HEK293 (cell line): ENCODE measurements around the gene SLC46A2.

Experiments used
- CTCF ChIA-PET: fragments of 350-600 bp; formaldehyde crosslinking; extraction: SDS; loops from one replicate; lab custom pipeline; 2021; ENCODE audit warnings: antibody characterized with exemption; lab: Yijun Ruan, JAX
- POLR2A ChIA-PET: fragments of 300-600 bp; formaldehyde crosslinking; extraction: SDS; loops from one replicate; lab custom pipeline; 2020; ENCODE audit warnings: antibody characterized with exemption, inconsistent platforms; lab: Yijun Ruan, JAX
- H3K27ac ChIP-seq: fragments of 200-500 bp; sonication (Bioruptor generic); 2 replicates; pipeline ENCODE4 v1.5.1; 2014; ENCODE audit warnings: low read depth, low read length, control low read depth, inconsistent platforms; ENCODE audit errors: extremely low read depth
- H3K36me3 ChIP-seq, 2 experiments: fragments of 200-500 bp in 1 of 2; sonication (Bioruptor generic) in 1 of 2; 1 replicate in 1 of 2; 2 replicates in 1 of 2; pipeline ENCODE4 v1.5.1; 2014 to 2017; ENCODE audit warnings: inconsistent platforms in 2 of 2, low read length in 2 of 2; ENCODE audit not compliant: control insufficient read depth in 2 of 2, insufficient read depth in 1 of 2
- H3K4me1 ChIP-seq: fragments of 200-500 bp; sonication (Bioruptor generic); 2 replicates; pipeline ENCODE4 v1.5.1; 2014; ENCODE audit warnings: mild to moderate bottlenecking, low read length, inconsistent platforms; ENCODE audit not compliant: control insufficient read depth, insufficient read depth
- H3K4me3 ChIP-seq: 2 replicates; pipeline ENCODE4 v1.5.1; 2011; ENCODE audit warnings: low read depth, mild to moderate bottlenecking, control low read depth, low read length, moderate library complexity
- H3K9me3 ChIP-seq: fragments of 200-500 bp; sonication (Bioruptor generic); 2 replicates; pipeline ENCODE4 v1.5.1; 2014; ENCODE audit warnings: low read depth, low read length, inconsistent platforms; ENCODE audit not compliant: control insufficient read depth, insufficient read depth
- FEZF1 ChIP-seq: fragments of 450-650 bp; formaldehyde crosslinking; IDR thresholded peaks from 2 replicates; pipeline ENCODE4 v1.5.1; 2016; ENCODE audit warnings: missing biosample characterization, missing genetic modification characterization
- KLF7 ChIP-seq: fragments of 450-650 bp; formaldehyde crosslinking; IDR thresholded peaks from 2 replicates; pipeline ENCODE4 v1.5.1; 2016; ENCODE audit warnings: missing biosample characterization, missing genetic modification characterization, borderline replicate concordance
- PBX3 ChIP-seq: sonication (generic); formaldehyde crosslinking; IDR thresholded peaks from 2 replicates; pipeline ENCODE4 v1.8.1; 2022; ENCODE audit warnings: mild to moderate bottlenecking, moderate library complexity, missing genetic modification reagents
- SP3 ChIP-seq: fragments of 450-650 bp; formaldehyde crosslinking; IDR thresholded peaks from 2 replicates; pipeline ENCODE4 v1.5.1; 2016; ENCODE audit warnings: missing biosample characterization, missing genetic modification characterization
- ZBTB20 ChIP-seq: fragments of 450-650 bp; formaldehyde crosslinking; IDR thresholded peaks from 2 replicates; pipeline ENCODE4 v1.5.1; 2016; ENCODE audit warnings: missing biosample characterization, missing genetic modification characterization
- ZBTB7A ChIP-seq: fragments of 450-650 bp; formaldehyde crosslinking; IDR thresholded peaks from 2 replicates; pipeline ENCODE4 v1.5.1; 2016; ENCODE audit warnings: low read depth, missing biosample characterization, missing genetic modification characterization
- ZBTB8A ChIP-seq: fragments of 450-650 bp; formaldehyde crosslinking; IDR thresholded peaks from 2 replicates; pipeline ENCODE4 v1.5.1; 2016; ENCODE audit warnings: missing biosample characterization, missing genetic modification characterization
- ZNF10 ChIP-seq: fragments of 450-650 bp; formaldehyde crosslinking; IDR thresholded peaks from 2 replicates; pipeline ENCODE4 v1.5.1; 2017; ENCODE audit warnings: missing biosample characterization, missing genetic modification characterization
- ZNF133 ChIP-seq: fragments of 450-650 bp; formaldehyde crosslinking; IDR thresholded peaks from 2 replicates; pipeline ENCODE4 v1.5.1; 2016; ENCODE audit warnings: missing biosample characterization, missing genetic modification characterization
- ZNF169 ChIP-seq: fragments of 450-650 bp; formaldehyde crosslinking; IDR thresholded peaks from 2 replicates; pipeline ENCODE4 v1.5.1; 2016; ENCODE audit warnings: missing biosample characterization, missing genetic modification characterization
- ZNF174 ChIP-seq: fragments of 450-650 bp; formaldehyde crosslinking; IDR thresholded peaks from 2 replicates; pipeline ENCODE4 v1.5.0; 2017; ENCODE audit warnings: missing biosample characterization, mild to moderate bottlenecking, missing genetic modification characterization
- ZNF266 ChIP-seq: fragments of 450-650 bp; formaldehyde crosslinking; IDR thresholded peaks from 2 replicates; pipeline ENCODE4 v1.5.1; 2016; ENCODE audit warnings: missing biosample characterization, missing genetic modification characterization, low read depth
- ZNF280D ChIP-seq: fragments of 450-650 bp; formaldehyde crosslinking; IDR thresholded peaks from 2 replicates; pipeline ENCODE4 v1.5.1; 2016; ENCODE audit warnings: missing biosample characterization, missing genetic modification characterization
- ZNF302 ChIP-seq: fragments of 450-650 bp; formaldehyde crosslinking; IDR thresholded peaks from 2 replicates; pipeline ENCODE4 v1.5.1; 2016; ENCODE audit warnings: missing biosample characterization, missing genetic modification characterization, low read depth
- ZNF324 ChIP-seq: fragments of 450-650 bp; formaldehyde crosslinking; IDR thresholded peaks from 2 replicates; pipeline ENCODE4 v1.5.1; 2016; ENCODE audit warnings: missing biosample characterization, missing genetic modification characterization
- ZNF335 ChIP-seq: fragments of 450-650 bp; formaldehyde crosslinking; conservative IDR thresholded peaks from 2 replicates; pipeline ENCODE4 v1.5.1; 2016; ENCODE audit warnings: missing biosample characterization, missing genetic modification characterization
- ZNF391 ChIP-seq: fragments of 450-650 bp; formaldehyde crosslinking; IDR thresholded peaks from 2 replicates; pipeline ENCODE4 v1.5.1; 2016; ENCODE audit warnings: low read depth, missing biosample characterization, missing genetic modification characterization, borderline replicate concordance
- ZNF560 ChIP-seq: fragments of 450-650 bp; formaldehyde crosslinking; IDR thresholded peaks from 2 replicates; pipeline ENCODE4 v1.5.1; 2017; ENCODE audit warnings: missing biosample characterization, missing genetic modification characterization, borderline replicate concordance
- ZNF585B ChIP-seq: fragments of 450-650 bp; formaldehyde crosslinking; IDR thresholded peaks from 2 replicates; pipeline ENCODE4 v1.5.1; 2016; ENCODE audit warnings: missing biosample characterization, missing genetic modification characterization
- ZNF624 ChIP-seq: fragments of 450-650 bp; formaldehyde crosslinking; IDR thresholded peaks from 2 replicates; pipeline ENCODE4 v1.5.1; 2017; ENCODE audit warnings: missing biosample characterization, missing genetic modification characterization
- ZNF701 ChIP-seq: fragments of 450-650 bp; formaldehyde crosslinking; IDR thresholded peaks from 2 replicates; pipeline ENCODE4 v1.5.1; 2016; ENCODE audit warnings: missing biosample characterization, missing genetic modification characterization
- ZNF776 ChIP-seq: fragments of 450-650 bp; formaldehyde crosslinking; IDR thresholded peaks from 2 replicates; pipeline ENCODE4 v1.5.0; 2017; ENCODE audit warnings: missing biosample characterization, missing genetic modification characterization, borderline replicate concordance
- ZNF843 ChIP-seq: fragments of 450-650 bp; formaldehyde crosslinking; IDR thresholded peaks from 2 replicates; pipeline ENCODE4 v1.5.1; 2016; ENCODE audit warnings: missing biosample characterization, missing genetic modification characterization
- TF ChIP-seq, protein P1 (sequence below): fragments of 450-650 bp; formaldehyde crosslinking; IDR thresholded peaks from 2 replicates; pipeline ENCODE4 v1.5.1; 2016; ENCODE audit warnings: missing biosample characterization, missing genetic modification characterization, low read depth
- TF ChIP-seq, protein P2 (sequence below): fragments of 450-650 bp; formaldehyde crosslinking; IDR thresholded peaks from 2 replicates; pipeline ENCODE4 v1.5.1; 2016; ENCODE audit warnings: missing biosample characterization, missing genetic modification characterization
- TF ChIP-seq, protein P3 (sequence below): fragments of 450-650 bp; formaldehyde crosslinking; IDR thresholded peaks from 2 replicates; pipeline ENCODE4 v1.5.1; 2016; ENCODE audit warnings: missing biosample characterization, missing genetic modification characterization
- TF ChIP-seq, protein P4 (sequence below): fragments of 450-650 bp; formaldehyde crosslinking; IDR thresholded peaks from 2 replicates; pipeline ENCODE4; 2016; ENCODE audit warnings: missing biosample characterization, missing genetic modification characterization

The SLC46A2 gene

DNA sequence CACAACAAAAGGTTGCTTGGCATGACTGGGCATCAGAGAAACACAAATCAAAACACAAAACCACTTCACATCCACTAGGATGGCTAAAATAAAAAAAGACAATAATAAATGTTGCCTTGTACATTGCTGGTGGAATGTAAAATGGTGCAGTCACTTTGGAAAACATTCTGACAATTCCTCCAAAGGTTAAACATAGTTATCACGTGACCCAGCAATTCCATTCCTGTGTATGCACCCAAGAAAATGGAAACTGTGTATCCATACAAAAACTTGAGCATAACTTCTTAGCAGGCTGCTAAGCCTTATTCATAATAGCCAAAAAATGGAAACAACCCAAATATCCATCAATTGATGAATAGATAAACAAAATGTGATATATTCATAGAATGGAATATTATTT is 10.2 kb upstream of the SLC46A2 start:
- no peaks in the 10 kb centered on the region for H3K36me3 ChIP-seq
- ChIA-PET CTCF (interaction anchor here (0.6 kb wide), 1 partner anchor 840 kb away, joined by 3 read pairs; no protein-coding TSS in a partner anchor), POLR2A (no interaction called here)
- no peaks in the 10 kb centered on the region for H3K9me3 ChIP-seq
- H3K27ac ChIP-seq = no peak overlapping the region
- TF ChIP-seq, protein P1, sequence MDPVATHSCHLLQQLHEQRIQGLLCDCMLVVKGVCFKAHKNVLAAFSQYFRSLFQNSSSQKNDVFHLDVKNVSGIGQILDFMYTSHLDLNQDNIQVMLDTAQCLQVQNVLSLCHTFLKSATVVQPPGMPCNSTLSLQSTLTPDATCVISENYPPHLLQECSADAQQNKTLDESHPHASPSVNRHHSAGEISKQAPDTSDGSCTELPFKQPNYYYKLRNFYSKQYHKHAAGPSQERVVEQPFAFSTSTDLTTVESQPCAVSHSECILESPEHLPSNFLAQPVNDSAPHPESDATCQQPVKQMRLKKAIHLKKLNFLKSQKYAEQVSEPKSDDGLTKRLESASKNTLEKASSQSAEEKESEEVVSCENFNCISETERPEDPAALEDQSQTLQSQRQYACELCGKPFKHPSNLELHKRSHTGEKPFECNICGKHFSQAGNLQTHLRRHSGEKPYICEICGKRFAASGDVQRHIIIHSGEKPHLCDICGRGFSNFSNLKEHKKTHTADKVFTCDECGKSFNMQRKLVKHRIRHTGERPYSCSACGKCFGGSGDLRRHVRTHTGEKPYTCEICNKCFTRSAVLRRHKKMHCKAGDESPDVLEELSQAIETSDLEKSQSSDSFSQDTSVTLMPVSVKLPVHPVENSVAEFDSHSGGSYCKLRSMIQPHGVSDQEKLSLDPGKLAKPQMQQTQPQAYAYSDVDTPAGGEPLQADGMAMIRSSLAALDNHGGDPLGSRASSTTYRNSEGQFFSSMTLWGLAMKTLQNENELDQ (tag by site-specific recombination) = no peak
- TF ChIP-seq ZNF266 (tag by site-specific recombination) (no peak), ZNF280D (tag by site-specific recombination) (no peak), ZNF701 (no peak), ZNF585B (tag by site-specific recombination) (no peak), ZNF133 (tag by site-specific recombination) (no peak), ZNF302 (tag by site-specific recombination) (no peak), ZNF169 (no peak)
- TF ChIP-seq, protein P2, sequence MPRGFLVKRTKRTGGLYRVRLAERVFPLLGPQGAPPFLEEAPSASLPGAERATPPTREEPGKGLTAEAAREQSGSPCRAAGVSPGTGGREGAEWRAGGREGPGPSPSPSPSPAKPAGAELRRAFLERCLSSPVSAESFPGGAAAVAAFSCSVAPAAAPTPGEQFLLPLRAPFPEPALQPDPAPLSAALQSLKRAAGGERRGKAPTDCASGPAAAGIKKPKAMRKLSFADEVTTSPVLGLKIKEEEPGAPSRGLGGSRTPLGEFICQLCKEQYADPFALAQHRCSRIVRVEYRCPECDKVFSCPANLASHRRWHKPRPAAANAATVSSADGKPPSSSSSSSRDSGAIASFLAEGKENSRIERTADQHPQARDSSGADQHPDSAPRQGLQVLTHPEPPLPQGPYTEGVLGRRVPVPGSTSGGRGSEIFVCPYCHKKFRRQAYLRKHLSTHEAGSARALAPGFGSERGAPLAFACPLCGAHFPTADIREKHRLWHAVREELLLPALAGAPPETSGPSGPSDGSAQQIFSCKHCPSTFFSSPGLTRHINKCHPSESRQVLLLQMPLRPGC (tag by site-specific recombination) = no peak
- H3K4me1 ChIP-seq = no peaks in the 10 kb centered on the region
- no peak overlapping the region for H3K4me3 ChIP-seq

- Histone ChIP-seq H3K27ac (no peak overlapping the region), H3K9me3 (no peaks in the 10 kb centered on the region), H3K4me1 (no peaks in the 10 kb centered on the region), H3K36me3 (no peaks in the 10 kb centered on the region), H3K4me3 (no peak overlapping the region)
- POLR2A ChIA-PET = no interaction called here
- TF ChIP-seq ZNF335 (tag by site-specific recombination) (no peak), ZBTB20 (tag by site-specific recombination) (no peak), ZNF624 (tag by site-specific recombination) (no peak), ZBTB8A (tag by site-specific recombination) (no peak), SP3 (tag by site-specific recombination) (no peak), ZNF10 (tag by site-specific recombination) (no peak), KLF7 (tag by site-specific recombination) (no peak), ZNF174 (tag by site-specific recombination) (no peak), FEZF1 (no peak), ZNF391 (tag by site-specific recombination) (no peak), ZNF776 (no peak), ZNF843 (tag by site-specific recombination) (no peak), ZNF324 (tag by site-specific recombination) (no peak), ZNF560 (no peak), ZBTB7A (tag by site-specific recombination) (no peak), PBX3 (CRISPR knock-in tag) (no peak)
- TF ChIP-seq, protein P3, sequence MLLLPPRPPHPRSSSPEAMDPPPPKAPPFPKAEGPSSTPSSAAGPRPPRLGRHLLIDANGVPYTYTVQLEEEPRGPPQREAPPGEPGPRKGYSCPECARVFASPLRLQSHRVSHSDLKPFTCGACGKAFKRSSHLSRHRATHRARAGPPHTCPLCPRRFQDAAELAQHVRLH (tag by site-specific recombination) = no peak
- TF ChIP-seq, protein P4, sequence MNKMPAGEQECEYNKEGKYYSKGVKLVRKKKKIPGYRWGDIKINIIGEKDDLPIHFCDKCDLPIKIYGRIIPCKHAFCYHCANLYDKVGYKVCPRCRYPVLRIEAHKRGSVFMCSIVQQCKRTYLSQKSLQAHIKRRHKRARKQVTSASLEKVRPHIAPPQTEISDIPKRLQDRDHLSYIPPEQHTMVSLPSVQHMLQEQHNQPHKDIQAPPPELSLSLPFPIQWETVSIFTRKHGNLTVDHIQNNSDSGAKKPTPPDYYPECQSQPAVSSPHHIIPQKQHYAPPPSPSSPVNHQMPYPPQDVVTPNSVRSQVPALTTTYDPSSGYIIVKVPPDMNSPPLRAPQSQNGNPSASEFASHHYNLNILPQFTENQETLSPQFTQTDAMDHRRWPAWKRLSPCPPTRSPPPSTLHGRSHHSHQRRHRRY (tag by site-specific recombination) = no peak
- TF ChIP-seq, all 188 proteins: peak for 0
- CTCF ChIA-PET = interaction anchor here (0.6 kb wide), 1 partner anchor 841 kb away, joined by 3 read pairs; no protein-coding TSS in a partner anchor
Measured at GRCh38 chr9:112900488-112900887, 9.8 kb upstream of the SLC46A2 start.
